Activated CD8-positive, alpha-beta memory T cell treated with anti-CD3 and anti-CD28 coated beads for 1 hour (primary cell): ENCODE measurements around the gene ELAVL3.

Source experiments
- DNase-seq, 2 donors: peaks; one replicate each; pipeline ENCODE4 v3.0.0-alpha.2; 2020; ENCODE audit warnings: low read depth in 1 of 2; ENCODE audit errors: extremely low read depth in 1 of 2

The ELAVL3 gene

DNA sequence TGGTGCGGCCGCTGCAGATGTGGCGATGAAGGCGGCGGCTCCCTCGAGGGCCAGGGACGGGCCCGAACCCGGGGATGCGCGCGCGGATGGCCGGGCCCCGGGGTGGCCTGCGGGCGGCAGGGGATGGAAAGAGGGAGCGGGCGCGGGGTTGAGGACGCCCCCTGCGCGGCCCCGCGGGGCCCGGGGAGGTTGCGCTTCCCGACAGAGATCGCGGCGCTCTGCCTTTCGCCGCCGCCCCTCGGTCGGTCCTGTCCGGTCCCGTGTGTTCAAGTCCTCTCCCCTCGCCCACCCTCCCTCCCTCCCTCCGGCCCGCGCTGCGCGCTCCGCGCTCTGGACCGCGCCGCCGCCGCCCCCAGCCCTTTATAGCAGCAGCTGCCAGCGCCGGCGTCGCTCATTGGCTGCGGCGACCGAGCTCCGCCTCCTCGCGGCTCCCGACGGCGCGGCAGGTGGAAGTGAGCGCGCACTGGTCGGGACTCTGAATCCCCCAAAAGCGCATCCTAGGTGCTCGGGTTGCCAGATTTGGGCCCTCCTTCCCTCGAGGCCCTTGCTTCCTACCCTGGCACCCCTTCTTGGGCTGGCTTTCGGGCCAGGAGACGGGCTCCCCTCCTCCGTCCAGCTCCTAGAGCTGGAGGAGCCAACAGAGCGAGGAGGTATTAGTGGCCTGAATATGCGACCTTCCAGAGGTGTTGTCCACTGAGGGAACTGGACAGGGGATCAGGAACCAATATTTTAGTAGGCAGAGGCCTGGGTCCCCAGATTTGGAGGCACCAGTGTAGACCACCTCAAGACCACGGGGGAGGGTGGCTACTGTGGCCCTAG is at the start of gene ELAVL3:
ELAVL3 (minus strand) TSS at position 332 of the 819 bp plus-strand sequence. CDS start 438 bp downstream, outside the sequence.
- no peak for DNase-seq

DNA sequence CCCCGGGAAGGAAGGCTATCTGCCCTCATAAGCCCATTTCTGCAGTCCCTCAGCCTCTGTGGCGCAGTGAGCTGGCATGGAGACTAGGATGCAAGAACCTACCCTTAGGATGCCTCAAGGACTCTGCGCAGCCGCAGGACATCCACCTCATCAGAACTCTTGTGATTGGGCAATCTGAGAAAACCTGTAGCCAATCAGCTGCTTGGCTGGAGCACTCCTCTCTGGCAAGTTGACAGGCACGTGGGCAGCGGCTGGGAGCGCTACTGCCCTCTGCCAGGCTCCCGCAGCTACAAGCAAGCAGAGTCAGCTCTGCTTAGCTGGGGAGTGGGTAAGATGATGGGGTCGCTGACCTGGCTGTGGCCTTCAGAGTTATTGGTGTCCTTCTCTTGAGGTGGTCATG is 49.6 kb upstream of the ELAVL3 start:
- no peak for DNase-seq

DNA sequence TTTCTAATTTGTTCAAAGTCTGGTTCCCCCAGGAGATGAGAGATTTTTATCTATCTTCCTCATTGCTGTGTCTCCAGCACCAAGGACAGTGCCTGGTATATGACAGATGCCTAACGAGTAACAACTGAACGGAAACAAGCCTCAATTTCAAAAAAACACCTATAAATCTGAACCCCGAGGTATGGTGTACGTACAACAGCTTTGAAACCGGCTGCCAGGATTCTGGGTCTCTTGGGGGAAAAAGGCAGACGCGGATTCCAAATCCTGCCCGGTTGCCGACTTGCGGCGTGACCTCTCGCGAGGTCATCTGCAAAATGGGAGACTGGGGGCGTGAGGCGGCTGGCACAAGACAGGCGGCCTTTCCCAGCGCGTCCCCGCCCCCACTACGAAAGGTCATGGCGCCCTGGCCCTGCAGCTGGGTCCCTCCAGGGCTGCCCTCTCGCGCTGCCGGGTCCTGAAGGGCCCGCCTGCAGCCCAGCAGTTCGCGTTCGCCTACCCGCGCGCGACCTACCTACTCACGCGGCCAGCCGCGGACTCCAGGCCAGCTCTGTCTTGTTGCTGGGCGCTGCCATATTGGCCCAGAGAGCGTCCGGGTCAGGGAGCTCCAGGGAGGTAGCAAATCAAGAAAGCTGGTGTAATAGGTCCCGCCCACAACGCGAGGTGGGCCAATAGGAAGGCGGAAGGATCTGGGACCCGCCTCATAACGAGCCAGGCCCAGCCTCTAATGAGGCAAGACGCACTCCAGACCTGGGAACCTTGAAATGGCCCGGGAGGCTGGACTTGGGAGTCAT is 47.9 kb upstream of the ELAVL3 start, which contains the start of gene ECSIT:
ECSIT (minus strand) TSS at position 584 of the 791 bp plus-strand sequence. CDS start 9,964 bp downstream, outside the sequence.
- peak; percentile 78 to 79 for DNase-seq

DNA sequence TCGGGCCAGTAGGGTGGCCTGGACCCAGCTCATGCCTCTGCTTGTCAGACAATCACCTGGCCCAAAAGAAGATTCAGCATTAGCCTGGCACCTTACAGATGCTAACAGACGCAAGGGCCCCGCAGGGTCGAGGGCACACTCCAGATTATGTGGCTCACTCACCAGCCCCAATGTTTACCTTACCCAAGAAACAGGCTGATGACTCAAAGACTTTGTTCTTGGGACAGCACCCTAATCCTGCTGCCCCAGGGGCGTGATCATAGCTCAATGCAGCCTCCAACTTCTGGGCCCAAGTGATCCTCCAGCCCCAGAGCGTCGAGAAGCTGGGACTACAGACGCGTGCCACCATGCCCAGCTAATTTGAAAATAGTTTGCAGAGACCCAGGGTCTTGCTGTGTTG is 38.3 kb upstream of the ELAVL3 start:
- no peak for DNase-seq

DNA sequence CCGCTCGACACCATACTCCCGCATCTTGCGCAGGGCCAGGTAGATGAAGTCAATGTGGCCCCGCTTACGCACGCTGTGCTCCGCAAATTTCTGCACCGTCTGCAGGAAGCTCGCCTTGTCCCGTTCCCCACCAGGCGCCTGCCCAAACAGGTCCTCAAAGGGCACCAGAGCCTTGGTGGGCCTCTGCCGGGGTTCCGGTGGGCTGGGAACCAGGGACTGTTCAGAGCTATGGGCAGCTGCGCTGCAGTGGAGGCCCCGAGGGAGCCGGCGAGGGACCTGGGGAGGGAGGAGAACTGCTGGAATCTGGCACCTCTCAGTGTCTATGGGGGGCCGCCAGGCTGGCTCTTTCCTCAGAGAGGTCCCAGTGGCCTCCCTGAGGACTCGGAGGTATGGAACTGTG is 33.1 kb upstream of the ELAVL3 start:
- no peak for DNase-seq

DNA sequence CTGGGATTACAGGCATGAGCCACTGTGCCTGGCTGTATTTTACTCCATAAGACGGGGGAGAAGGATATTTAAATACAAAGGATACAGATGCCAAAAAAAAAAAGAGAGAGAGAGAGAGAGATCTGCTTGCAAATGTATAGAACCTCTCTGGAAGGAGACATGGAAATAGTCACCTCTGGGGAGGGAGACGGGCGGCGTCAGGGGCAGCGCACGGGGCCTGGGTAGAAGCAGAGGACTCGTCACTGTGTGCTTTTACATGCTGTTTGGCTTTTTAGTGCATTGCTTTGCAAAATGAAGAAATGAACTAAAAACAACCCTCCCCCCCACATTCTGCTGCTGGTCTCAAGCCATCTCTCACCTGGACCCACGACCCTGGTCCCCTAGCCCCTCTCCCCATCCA is 29.6 kb upstream of the ELAVL3 start:
- DNase-seq: no peak

DNA sequence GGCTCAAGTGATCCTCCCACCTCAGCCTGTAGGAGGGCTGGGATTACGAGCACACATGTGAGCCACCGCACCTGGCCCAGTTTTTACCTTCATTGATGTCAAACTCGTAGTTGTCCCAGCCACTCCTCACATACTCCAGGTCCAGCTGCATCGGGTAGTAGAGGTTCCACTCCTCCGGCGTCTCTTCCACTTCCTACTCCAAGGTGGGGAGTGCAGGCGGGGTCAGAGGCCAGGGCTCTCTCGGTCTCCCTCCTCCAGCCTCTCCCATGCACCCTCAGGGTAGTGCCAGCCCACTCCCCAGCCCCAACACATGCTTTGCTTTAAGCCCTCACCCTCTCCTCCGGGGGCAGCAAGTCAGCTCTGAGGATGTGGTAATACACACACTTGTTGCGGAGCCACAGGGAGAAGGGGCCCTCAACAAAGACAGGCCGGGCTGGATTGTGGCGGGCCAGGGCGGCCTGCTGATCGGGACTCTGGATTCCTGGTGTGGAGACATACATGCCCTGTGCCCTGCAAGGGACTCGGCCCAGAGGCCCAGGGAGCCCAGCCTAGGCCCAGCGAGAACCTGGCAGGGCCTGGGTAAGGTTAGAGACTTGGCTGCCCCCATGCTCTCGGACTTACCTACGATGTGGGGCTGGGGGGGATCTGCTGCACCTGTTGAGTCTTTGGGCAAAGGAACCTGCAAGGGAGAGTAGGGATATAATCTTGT is 26.7 kb upstream of the ELAVL3 start:
- no peak for DNase-seq

DNA sequence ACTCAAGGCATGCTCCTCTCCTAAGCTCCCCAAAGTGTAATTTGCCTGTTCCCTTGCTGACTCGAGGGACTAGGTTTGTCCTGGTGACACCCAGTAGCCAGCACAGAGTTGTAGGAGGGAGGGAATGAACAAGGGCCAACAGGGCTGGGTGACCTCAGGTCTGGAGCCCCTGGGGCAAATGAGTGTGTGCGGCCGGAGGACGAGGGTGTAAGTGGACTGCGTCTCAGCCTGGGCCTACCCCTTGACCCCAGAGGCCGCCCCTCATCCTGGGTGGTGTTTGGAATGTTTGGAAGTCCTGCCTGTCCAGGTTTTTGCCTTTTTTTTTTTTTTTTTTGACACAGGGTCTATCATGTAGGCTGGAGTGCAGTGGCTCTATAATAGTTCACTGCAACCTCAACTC is 26.1 kb upstream of the ELAVL3 start:
- DNase-seq: no peak

DNA sequence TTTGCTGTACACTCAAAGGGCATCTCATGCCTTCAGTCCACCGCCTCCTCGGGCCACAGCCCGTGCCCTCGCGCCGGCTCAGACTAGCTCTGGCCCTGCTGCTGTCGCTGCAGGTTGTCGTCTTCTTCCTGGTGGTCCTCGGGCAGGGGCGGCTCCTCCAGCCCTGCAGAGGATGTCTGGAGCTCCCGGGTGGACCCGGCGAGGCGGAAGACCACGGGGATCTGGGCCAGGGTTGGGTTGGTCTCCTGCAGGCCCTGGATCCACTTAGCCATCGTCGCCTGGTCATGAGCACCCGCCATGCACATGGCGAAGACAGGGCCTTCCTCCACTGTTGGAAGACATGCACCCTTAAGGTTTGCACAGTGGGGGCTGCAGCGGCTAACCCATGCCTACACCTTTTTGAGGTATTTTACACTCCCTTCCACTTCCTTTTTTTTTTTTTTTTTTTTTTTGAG is 25.3 kb upstream of the ELAVL3 start:
- no peak for DNase-seq

DNA sequence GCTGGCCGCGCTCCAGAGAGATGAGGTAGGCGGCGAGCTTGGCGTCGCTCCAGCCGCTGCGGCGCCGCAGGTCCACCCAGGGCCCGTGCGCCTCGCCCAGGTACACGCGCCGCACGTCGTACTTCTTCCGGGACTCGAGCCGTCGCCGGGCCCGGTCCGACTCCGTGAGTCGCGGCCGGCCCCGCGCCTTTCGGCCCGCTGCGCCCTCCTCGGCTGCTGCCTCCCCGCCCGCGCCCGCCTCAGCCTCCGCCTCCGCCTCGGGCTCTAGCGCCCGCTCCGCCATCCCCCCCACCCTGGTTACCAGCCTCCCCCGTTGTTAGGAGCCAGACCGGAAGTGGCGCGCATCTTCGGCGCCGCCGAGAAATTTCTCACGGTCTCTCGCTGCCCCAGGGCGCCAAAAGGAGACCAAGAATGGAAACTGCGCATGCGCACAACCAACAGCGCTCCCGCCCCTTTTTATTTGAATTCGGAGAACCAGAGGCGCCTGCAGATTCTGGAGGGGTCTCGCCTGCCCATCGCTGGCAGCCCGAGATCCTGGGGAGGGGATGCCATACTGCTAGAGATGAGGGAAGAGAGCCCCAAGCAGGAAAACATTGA is 24.8 kb upstream of the ELAVL3 start, which contains the start of gene ZNF653:
ZNF653 (minus strand) TSS at position 336 of the 597 bp plus-strand sequence; CDS start at position 283, 53 bp downstream.
- peak; percentile 88 to 91 for DNase-seq

DNA sequence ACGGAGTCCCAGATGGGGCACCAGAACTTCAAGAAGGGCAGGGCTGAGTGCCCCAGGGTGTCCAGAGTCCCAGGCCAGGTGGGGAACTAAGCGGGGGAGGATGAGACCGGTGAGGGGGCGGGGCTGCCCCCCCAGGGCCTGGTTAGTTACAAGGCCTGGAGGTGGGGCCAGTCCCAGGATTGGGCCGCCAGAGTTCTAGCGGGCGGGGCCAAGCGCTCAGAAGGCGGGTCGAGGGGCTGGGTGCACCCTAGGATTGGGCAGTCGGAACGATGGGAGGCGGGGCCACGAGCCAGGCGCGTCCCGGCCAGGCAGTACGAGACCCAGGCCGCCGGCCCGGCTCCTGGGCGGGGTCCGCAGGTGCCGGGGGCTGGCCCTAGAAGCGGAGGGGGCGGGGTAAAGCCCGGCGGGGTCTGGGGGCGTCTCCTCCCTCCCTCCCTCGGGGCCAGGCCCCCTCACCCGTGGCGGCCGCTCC is 24.2 kb upstream of the ELAVL3 start:
- peak; percentile 90 to 94 for DNase-seq

DNA sequence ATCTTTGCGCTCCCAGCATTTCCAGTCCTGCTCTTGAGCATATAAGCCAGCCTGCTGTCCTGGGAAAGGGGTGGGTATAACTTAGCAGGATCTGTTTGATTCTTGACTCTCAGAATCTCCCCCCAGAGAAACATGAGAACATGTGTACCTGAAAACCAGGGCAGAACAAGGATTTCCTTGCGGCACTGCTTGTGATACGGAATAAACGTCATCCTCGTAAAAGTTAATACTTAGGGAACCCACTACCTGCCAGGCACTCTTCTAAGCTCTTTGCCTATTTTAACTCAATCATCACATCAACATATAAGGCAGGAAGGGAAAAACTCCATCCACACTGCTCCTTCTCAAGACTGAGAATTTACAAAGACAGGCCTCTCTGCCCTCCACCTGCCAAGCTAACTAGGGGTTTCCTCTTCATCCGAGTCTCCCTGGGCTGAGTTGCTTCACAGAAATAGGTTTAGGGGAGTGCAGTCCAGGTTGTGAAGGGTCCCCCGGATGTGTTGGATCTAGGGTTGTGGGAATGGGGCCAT is 23.7 kb upstream of the ELAVL3 start:
- no peak for DNase-seq

DNA sequence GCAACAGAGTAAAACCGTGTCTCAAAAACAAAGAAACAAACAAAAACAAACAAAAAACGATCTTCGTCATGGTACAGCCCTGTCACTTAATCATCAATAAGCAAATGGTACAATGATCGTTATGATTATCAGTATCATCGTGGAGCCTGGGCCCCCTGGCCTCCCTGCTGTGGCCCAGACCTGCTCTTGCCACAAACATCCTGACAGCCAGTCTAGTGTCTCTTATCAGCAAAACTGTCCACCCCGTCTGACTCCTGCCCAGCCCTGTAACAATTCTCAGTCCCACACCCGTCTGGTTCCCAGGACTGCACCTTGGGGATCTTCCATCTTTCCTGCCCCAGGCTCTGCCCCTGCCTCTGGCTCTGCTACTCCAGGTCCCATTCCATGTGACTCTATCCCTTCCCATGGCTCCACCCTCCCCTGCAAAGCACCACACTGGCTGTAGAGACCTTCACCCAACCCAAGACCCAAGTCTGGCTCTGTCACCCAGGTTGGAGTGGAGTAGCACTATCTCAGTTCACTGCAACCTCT is 19.1 kb upstream of the ELAVL3 start:
- no peak for DNase-seq

DNA sequence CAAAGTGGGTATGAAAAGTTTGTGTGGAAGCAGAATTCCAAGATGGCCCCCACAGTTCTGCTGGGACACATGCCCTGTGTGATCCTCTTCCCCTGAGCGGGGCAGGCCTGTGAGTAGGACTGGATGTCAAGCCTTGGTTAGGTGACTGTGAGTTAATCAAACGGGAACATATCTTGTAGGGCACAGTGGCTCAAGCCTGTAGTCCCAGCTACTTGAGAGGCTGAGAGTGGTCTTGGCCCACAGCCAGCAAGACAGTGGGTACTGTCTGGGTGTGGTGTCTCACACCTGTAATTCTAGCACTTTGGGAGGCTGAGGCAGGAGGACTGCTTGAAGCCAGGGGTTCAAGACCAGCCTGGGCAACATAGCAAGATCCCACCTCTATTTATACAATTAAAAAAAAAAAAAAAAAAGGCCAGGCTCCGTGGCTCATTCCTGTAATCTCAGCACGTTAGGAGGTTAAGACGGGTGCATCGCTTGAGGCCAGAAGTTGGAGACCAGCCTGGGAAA is 18.4 kb upstream of the ELAVL3 start:
- DNase-seq: no peak

DNA sequence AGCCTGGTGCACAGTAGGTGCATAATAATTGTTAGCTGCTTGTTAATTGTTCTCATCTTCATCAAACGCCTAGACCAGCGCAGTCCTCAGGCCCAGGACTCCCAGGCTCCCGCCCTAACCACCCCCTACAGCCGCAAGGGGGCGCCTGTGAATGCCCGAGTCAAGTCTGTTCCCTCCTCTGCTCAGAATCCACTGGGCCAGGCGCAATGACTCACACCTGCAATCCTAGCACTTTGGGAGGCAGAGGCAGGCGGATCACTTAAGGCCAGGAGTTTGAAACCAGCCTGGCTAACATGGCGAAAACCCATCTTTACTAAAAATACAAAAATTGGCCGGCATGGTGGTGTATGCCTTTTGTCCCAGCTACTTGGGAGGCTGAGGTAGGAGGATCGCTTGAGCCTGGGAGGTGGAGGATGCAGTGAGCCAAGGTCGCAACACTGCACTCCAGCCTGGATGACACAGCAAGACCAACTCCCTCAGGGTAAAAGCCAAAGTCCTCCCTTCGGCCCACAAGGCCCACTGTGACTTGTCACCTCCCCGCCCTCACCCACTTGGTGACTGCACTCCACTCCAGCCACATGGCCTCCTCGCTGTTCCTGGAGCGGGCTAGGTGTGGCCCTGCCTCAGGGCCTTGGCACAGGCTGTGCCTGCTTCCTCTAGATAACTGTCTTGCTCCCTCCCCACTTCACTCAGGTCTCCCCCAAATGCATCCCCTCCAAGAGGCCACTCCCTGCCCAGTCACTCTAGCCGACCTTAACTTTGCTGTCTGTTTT is 15.7 kb upstream of the ELAVL3 start:
- peak; percentile 23 to 44 for DNase-seq

DNA sequence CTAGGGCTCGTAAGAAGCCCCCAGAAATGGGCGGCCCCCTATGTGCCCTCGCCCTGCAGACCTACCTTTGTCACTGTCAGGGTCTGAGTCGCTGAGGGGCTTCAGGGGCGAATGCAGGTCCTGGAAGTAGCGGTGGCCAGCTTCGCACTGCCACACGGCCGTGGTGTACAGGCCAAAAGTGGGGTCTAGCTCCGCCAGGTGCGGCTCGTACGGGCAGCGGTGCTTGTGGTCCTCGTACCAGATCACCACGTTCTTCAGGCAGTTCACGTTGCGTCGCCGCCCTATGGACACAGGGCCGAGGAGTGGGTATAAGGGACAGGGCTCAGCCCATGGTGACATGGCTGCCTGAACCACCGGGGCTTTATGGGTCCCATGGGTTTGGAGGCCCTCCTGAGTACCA is 15.0 kb upstream of the ELAVL3 start:
- DNase-seq: no peak

DNA sequence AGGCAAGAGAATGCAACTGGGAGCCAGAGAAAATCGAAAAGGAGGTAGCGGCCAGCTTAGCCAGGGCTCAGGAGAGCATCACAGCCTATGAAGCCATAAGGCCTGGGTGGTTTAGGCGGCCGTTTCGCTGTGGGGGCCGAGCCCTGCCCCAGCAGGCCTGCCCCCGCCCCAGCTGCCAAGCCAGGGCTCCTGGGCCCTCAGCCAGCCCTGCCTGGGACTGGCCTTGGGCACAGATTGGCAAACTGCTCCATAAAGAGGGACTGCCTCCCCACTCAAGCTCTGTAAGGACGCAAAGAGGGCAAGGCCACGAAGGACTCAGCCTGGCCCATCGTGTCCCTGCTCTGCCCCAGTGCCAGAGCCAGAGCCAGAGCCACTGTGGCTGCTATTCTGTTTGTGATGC is 14.6 kb upstream of the ELAVL3 start:
- no peak for DNase-seq

DNA sequence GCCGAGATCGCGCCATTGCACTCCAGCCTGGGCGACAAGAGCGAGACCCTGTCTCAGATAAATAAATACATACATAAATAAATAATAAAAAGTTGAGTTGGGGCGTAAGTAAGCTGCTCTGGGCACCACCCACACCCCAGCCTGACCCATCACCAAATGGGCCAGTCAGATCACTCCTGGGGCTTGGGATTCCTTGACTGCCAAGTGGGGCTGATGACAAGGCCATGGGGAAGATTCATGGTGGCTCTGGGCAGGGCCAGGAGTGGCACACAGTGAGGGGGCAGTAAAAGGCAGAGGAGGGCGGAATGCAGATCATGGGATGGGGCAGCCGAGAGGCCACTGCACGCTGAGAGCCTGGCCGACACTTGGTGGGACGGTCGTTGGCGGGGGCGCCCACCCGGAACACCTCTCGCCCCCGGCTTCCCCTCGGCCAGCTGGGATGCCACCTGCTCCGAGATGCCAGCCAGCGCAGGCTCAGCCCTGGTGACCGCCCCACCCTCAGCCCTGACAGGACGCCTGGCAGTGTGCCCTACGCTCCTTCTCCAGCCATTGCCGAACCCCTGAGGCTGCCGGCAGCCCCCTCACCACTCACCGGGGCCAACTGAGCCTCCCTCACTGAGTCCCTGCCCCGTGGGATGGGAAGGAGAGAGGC is 13.9 kb upstream of the ELAVL3 start:
- DNase-seq: no peak

DNA sequence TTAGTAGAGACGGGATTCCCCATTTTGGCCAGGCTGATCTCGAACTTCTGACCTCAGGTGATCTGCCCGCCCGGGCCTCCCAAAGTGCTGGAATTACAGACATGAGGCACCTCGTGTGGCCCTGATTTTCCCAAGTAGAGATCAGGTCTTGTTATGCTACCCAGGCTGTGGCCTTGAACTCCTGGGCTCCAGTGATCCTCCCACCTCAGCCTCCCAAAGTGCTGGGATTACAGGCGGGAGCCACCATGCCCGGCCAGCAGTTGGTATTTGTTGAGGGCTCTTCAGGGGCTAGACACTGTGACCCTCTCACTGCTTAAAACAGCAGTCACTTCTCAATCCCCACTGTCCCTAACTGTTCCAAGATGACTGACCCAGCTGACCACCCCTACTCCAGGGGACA is 8.5 kb upstream of the ELAVL3 start:
- DNase-seq: no peak
